HCT116 (cell line): ENCODE data around the gene LRRC3B.

Experiments used
- CEBPB ChIP-seq: IDR thresholded peaks from 2 replicates; pipeline ENCODE4 v1.6.1; 2012; ENCODE audit warnings: low read depth
- CTCF ChIP-seq, 3 experiments: fragments of 200-600 bp in 1 of 3; sonication (generic) in 1 of 3; IDR thresholded peaks in 2 of 3; conservative IDR thresholded peaks in 1 of 3; 2 replicates each; pipeline ENCODE4 v1.5.1; 2012 to 2017; ENCODE audit warnings: low read depth in 2 of 3, low read length in 2 of 3, antibody characterized with exemption in 1 of 3, borderline replicate concordance in 1 of 3, control low read depth in 1 of 3, mild to moderate bottlenecking in 1 of 3, mixed read lengths in 1 of 3, mixed run types in 1 of 3, moderate library complexity in 1 of 3; ENCODE audit not compliant: insufficient read depth in 1 of 3
- EZH2 ChIP-seq: fragments of 200-600 bp; sonication (generic); IDR thresholded peaks from 2 replicates; pipeline ENCODE4 v1.6.1; 2017; ENCODE audit warnings: antibody characterized with exemption, mixed run types
- EZH2phosphoT487 ChIP-seq: fragments of 200-600 bp; IDR thresholded peaks from 2 replicates; pipeline ENCODE4 v1.6.1; 2018; ENCODE audit warnings: antibody characterized with exemption, borderline replicate concordance
- POLR2A ChIP-seq: IDR thresholded peaks from 2 replicates; pipeline ENCODE4 v1.7.0; 2011; ENCODE audit warnings: borderline replicate concordance; ENCODE audit not compliant: insufficient read depth, insufficient read length; ENCODE audit errors: extremely low read depth
- POLR2AphosphoS5 ChIP-seq: IDR thresholded peaks from 2 replicates; pipeline ENCODE4 v1.6.1; 2011; ENCODE audit warnings: mild to moderate bottlenecking, low read depth, low read length, moderate library complexity
- SP1 ChIP-seq: IDR thresholded peaks from 2 replicates; pipeline ENCODE4 v1.6.1; 2012; ENCODE audit warnings: low read depth
- SRF ChIP-seq: IDR thresholded peaks from 2 replicates; pipeline ENCODE4 v1.6.1; 2012; ENCODE audit warnings: low read depth
- TCF7L2 ChIP-seq: IDR thresholded peaks from 2 replicates; pipeline ENCODE4 v1.7.0; 2011; ENCODE audit warnings: borderline replicate concordance, inconsistent platforms; ENCODE audit not compliant: insufficient read depth, insufficient read length; ENCODE audit errors: extremely low read depth
- YY1 ChIP-seq: IDR thresholded peaks from 2 replicates; pipeline ENCODE4 v1.6.1; 2011; ENCODE audit warnings: low read length, low read depth, moderate library complexity, mild to moderate bottlenecking; ENCODE audit not compliant: insufficient replicate concordance; ENCODE audit errors: extremely low read depth
- ZFX ChIP-seq: fragments of 450-650 bp; IDR thresholded peaks from 2 replicates; pipeline ENCODE4 v1.6.1; 2017
- ZNF274 ChIP-seq: fragments of 200-500 bp; sonication (Bioruptor generic); IDR thresholded peaks from 2 replicates; pipeline ENCODE4 v1.6.1; 2014; ENCODE audit warnings: mild to moderate bottlenecking, low read depth, low read length, inconsistent platforms

GRCh38 chr3:26713091-26713490 lies 90.5 kb downstream of the LRRC3B start:
- TF ChIP-seq POLR2AphosphoS5 (no peak), POLR2A (no peak), CTCF (IDR thresholded peaks at IDR 0.05 in 2 of 3, conservative IDR thresholded peaks at IDR 0.05 in 1 of 3; ENCODE audit: borderline replicate concordance in 1 of 3, insufficient read depth in 1 of 3, low read depth in 2 of 3, low read length in 2 of 3) (no peak), TCF7L2 (no peak), EZH2 (no peak), YY1 (no peak), EZH2phosphoT487 (no peak), ZNF274 (no peak), ZFX (no peak), SP1 (no peak), CEBPB (no peak), SRF (no peak)
